T1000 (cell line): ENCODE measurements around the gene SLC38A5.

Experiments
- DNase-seq: peaks from one replicate; lab custom pipeline; 2025; ENCODE audit warnings: mixed read lengths; lab: John Stamatoyannopoulos, UW

SLC38A5 gene

DNA sequence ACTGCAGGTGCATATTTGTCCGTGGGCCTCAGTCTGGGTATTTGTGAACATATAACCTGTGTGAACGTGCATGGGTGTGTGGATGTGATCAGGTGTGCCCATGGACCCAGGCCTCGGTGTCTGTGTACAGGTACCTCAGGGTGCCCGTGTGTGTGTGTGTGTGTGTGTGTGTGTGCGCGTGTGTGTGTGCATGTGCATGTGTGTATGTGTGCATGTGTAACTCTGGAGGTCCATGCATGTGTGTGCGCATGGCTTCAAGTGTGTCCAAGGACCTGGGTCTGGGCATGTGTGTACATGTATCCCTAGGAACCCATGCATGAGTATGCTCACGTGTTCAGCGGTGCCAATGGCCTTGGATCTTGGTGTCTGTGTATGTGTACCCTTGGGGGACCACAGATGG lies 21.7 kb upstream of the SLC38A5 start:
- DNase-seq: no peak

DNA sequence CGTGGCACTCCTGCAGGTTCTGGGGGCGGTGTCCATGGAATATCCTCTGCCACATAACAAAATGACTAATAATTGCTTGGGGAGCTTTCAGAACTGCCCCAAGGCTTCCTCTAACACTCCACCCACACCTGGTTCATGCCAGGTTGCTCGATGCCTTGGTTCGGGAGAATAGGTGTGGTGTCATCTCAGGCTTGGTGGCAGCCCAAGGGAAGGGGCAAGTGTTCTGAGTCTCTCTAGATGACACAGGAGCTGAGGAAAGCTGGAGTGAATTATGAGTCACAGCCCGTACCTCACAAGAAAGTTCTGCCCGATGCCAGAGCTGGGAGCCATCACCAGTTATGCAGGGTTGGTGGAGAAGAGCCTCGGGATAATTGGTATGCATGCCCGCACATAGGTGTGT lies 20.6 kb upstream of the SLC38A5 start:
- no peak for DNase-seq

DNA sequence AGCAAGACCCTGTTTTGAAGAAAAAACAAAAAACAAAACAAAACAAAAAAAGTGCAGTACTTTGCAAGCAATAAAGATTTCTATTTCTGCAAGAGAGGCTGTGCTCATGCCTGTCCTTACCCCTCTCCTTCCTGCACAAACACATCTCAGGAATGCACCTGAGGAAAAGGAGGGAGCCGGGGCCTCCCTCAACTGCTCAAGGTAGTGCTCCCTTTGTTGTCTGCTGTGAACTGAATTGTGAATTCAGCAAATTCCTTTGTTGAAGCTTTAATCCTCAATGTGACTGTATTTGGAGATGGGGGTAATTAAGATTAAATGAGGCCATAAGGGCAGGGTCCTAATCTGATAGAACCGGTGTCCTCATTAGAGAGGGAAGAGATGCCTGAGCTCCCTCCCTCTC lies 19.8 kb upstream of the SLC38A5 start:
- DNase-seq: no peak

DNA sequence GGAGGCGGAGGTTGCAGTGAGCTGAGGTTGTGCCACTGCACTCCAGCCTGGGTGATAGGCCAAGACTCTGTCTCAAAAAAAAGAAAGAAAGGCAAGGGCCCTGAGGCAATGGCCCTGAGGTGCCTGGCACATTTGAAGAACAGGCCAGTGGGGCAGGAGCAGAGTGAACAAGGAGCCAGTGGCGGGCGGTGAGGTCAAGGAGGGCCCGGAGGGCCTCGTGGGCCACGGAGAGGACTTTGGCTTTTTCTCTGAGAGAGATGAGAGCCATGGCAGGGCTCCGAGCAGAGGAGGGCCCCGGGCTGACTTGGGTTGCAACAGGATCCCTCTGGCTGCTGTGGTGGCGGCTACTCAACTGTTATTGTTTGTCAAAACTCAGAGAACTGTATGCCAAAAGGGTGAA lies 19.2 kb upstream of the SLC38A5 start:
- DNase-seq: no peak

DNA sequence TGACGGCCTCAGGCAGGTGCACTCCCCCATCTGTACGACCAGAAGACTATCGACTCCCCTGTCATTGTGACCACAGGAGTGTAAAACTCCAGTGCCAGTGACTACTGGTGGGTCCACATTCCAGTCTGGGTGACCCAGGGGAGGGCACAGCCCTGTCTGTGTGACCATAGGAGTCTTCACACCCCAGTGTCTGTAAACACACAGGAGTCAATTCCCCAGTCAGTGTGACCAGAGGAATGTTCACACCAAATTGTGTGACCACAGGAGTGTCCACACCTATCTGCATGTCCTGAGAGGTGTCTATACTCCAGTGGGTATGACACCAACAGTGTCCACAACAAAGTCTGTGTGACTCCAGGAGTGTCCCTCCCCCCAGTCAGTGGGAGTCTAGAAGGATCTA lies 18.0 kb upstream of the SLC38A5 start:
- DNase-seq: no peak

DNA sequence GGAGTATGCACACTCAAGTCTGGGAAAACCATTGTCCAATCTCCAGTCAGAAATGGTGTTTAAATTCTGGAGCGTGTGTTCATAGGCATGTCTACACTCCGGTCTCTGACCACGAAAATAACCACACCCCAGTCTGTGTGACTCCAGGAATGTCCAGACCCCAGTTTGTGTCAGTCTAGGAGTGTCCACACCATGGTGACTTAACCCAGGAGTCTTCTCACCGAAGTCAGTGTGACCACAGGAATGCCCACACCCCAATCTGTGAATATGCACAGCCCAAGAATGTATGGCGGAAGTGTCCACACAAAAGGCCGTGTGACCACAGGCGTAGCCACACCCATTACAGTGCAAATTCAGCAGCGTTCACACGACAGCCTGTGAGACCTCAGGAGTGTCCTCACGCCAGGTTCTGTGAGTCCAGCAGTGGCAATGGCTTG lies 17.3 kb upstream of the SLC38A5 start:
- DNase-seq: peak; percentile 44

DNA sequence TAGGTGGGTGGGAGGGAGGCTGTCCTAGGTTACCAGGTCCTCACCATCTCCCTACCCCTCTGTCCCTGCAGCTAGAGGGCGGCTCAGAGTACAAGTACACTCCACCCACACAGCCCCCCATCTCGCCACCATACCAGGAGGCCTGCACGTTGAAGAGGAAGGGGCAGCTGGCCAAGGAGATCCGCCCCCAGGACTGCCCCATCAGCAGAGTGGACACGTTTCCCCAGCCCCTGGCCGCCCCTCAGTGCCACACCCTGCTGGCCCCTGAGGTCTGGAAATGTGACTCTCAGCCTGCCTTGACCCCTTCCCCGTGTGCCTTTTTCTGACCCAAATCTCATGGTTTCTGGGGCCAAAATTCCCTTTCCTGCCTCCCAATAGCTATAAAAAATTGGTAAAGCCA lies 12.5 kb upstream of the SLC38A5 start:
- no peak for DNase-seq

DNA sequence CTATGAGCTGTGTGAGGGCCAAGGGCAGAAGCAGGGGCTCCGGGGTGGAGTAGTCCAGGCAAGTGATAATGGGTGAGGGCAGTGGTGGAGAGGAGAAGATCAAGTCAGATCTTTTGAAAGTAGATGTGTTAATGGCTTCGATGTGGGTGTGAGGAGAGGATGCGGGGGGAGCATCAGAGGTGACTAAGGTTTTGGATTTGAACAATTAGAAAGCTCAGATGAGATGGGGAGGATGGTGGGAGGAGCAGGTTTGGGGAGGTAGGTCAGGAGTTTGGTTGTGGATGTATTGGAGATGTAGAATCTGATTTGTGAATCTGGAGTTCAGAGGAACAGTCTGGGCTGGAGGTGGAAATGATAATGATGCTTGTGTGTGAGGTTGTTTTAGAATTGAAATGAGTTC lies 10.5 kb upstream of the SLC38A5 start:
- DNase-seq: no peak

DNA sequence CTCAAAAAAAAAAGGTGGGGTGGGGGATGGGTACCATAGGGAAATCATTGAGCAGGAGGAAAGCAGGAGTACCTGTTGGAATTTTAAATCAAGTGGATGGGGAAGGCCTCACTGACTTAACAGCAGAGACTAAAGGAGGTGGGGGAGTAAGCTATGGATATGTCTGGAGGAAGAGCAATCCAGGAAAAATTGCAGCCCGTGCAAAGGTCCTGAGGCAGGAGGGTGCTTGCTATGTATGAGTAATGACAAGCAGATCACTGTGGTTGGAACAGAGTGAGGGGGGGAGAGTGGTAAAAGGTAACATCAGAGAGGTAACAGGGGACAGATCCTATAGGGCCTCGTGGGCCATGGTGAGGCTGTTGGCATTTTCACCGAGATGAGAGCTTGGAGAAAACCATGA lies 10.1 kb upstream of the SLC38A5 start:
- no peak for DNase-seq

DNA sequence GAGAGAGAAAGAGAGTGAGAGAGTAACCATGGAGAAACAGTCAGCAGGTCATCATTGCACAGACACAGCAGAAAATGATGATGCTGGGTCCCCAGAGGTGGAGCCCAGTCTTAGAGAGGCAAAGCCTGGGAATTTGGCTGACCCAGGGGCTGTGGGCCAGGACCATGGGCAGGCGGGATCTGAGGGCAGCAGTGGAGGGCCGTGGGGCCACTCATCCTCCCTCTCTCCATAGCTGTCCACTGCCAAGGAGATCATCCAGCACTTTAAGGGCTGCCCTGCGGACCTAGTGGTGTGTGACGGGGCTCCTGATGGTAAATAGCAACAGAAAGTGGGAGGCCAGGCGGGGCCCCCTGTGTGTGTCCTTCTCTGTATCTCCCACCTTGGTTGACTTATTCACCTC lies 8.7 kb upstream of the SLC38A5 start:
- no peak for DNase-seq

DNA sequence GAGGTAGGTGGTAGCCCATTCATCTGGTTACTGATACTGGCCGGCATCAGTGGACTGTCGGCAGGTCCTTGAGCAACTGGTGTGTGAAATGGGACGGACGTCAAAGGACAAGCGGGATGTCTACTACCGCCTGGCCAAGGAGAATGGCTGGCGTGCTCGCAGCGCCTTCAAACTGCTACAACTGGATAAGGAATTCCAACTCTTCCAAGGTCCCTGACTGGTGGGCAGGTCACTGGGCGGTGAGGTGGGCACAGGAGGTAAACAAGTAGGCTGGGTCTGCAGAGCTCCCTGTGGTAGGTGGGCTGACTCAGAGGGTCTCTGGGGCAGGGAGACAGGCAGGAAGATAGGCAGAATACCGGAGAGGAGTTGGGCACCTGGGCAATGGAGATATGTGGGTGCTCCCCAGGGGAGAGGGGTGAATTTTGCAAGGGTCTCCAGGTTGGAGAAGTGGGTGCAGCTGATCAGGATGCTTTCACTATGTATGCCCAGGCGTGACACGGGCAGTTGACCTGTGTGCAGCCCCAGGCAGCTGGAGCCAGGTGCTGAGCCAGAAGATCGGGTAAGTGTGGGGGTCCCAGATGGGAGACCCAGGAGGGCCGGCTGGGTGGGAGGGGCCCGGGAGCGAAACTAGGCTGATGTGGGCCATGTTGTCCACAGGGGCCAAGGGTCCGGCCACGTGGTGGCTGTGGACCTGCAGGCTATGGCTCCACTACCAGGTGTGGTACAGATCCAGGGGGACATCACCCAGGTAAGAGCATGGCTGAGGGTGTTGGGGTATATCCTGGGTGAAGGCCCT lies 8.1 kb upstream of the SLC38A5 start:
- no peak for DNase-seq

DNA sequence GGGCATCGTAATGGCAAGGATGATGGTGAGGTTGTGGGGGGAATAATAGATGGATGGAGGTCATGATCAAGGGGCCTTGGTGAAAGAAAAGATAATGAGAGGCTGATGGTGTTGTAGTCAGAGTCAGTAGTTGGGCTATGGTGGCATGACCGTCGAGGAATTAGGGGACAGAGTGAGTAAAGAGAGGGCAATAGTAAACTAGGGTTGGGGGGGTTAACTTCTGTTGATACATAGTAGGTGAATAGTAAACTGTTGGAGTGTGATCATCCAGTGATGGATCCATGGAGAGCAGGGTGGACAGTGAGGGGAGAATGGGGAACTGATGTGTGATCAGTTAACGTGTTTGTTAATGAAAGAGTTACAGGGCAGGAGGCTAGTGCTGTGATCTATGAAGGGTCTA lies 6.9 kb upstream of the SLC38A5 start:
- DNase-seq: no peak

DNA sequence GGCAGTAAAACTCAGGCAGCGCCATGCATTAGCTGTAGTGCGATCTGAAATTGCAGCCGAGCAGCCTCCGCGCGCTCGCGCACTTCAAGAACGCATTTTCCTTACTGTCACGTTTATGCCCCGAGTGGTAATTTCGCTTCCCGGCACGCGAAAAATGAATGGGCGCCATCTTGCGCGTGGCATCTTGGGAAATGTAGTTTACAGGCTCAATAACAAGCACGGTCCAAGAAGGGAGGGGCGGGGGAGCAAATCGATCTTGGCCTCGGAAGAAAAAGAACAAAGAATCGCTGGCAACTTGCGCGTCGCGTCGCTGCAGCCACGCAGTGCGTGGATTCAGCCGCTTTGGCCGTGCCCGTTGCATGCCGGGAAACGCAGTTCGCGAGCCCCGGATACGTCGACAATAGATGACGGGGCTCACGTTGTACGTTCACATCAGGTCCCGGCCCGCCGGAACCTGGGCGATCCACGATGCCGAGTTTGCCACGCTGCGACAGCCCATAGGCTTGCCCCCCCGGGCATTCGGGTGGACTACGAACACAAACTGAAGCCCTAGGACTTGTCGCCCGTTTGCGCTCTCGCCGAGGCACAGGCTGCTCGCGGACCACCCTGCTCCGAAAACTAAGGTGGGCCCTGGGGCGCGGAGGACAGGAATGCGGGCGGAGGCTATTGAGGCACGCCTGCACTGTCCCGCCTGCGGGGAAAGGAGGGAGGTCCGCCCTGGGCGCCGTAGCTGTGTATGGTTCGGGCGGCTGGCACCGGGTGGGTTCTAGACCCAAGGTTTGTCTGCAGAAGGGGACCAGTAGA lies 5.9 kb upstream of the SLC38A5 start, which contains the start of gene FTSJ1:
TSS of gene FTSJ1 (plus strand) at position 426 of the 804 bp plus-strand sequence. CDS start 1,849 bp downstream, outside the sequence.
- peak; percentile 91 for DNase-seq

DNA sequence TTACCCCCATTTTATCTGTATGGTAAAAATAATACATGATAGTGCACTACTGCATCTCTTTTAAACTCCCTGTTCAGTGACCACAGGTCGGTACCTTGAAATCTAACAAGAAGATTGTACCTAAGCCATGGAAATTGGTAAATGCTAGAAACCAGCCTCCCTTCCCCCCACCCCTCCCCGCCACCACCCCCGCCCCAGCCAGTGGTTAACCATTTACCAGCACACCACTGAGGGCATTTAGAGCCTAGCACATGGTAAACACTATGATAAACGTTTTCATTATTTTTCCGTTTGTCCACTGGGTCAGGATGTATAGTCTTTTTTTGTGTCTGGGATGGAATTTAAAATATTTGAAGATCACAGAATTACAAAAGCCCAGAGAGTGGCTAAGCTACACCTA lies 5.2 kb upstream of the SLC38A5 start:
- no peak for DNase-seq

DNA sequence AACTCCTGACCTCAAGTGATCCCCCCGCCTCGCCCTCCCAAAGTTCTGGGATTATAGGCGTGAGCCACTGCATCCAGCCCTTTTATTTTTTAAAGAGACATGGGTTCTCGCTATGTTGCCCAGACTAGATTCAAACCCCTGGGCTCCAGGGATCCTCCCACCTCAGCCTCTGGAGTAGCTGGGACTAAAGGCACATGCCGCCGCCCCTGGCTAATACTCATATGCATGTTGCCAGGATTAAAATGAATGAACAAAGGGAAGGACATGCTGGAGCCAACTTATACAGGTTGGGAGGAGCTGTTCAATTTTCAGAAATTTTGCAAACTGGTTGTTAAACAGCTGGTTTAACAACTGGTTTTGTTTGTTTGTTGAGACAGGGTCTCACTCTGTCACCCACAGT lies 4.5 kb upstream of the SLC38A5 start:
- DNase-seq: no peak

DNA sequence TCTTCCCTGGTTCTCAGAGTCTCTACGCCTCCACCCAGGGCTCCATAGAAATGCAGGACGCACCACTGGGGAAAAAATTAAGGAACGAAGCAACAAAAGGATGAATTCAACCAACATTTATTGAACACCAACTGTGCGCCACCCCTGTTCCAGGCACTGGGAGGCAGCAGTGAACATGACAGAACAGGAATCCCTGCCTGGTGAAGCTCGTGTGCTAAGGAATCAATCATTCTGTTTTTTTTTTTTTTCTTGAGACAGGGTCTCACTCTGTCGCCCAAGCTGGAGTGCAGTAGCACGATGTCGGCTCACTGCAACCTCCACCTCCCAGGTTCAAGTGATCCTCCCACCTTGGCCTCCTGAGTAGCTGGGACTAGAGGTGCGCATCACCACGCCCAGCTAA lies 4.1 kb upstream of the SLC38A5 start:
- DNase-seq: no peak

DNA sequence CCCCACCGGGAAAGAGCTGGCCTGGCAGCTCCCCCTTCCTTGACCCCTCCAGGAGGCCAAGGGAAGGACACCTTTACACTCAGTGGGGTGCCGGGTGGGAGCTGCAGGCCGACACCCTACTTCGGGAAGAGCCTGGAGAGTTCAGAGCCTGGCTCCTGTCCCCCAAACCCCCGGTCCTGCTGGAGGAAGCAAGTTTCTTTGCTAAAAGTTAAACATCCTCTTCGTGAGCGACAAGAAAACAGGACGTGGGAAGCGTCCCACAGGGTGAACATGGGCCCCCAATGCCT lies 3.6 kb upstream of the SLC38A5 start:
- DNase-seq: no peak

DNA sequence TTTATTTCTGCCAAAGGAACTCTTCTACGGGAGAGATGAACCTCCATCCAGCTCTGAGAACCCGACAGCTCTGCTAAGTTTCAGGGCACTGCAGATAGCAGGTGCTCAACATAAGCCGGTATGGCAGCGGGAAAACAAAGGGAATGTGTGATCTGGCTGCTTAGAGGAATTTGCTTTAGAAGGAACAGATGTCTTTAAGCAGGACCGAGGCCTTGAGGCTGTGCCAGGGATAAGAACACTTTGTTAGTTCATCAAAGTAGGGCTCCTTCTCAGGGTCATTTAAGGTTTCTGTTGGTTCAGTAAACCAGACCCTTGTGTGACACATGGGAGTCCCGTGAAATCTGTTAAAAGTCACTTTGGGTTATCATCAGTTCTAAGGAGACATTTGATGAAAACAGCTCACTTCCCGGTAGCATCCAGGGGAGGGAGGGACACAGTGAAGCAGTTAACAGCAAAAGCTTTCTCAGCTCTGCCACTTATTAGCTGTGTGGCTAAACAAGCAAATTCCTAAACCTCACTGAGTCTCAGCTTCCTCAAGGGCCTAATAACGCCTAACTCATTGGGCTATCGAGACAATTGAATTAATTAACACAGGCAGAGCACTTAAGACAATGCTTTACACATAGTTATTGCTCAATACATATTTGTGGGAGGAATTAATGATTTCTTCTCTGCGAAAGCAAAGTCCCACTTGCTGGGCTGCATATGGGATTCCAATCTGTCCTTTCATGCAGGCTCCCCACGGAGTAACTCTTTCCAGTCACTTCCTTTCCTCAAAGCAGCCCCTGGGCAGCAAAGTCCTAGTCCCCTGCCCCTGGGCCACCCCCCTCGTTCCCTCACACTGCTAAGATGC lies 3.0 kb upstream of the SLC38A5 start:
- DNase-seq: no peak

DNA sequence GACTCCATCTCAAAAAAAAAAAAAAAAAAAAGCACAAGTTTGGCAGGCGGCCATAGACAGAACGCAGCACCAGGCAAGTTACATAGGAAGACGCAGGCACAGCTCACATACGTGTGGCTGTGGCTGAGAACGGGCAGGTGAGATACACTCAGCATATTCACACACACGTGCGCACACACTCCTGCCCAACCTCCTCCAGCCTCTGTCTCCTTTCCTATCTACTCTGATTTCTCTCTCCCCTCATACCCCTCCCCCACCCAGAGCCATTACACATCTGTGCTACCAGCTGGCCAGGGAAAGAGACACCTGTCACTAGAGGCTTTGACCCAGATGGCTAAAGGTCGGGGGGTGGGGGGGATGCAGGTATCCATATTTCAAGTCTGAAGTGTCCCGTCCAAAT lies 2.2 kb upstream of the SLC38A5 start:
- DNase-seq: no peak

DNA sequence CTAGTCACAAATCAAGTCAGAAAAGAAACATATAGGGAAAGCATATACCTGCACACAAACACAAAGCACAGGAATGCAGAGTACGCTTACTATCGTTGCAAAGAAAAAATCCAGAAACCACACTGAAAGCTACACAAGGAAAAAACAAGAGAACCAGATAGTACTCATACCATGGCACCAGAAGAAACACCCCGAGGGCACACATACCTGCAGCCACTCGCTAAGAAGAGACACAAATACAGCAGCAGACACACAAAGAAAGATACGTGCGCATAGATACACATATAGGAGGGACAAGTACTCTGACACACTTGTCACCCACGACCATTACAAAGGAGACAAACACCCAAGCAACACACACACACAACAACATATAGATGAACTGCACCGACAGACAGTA lies 1.4 kb upstream of the SLC38A5 start:
- no peak for DNase-seq

DNA sequence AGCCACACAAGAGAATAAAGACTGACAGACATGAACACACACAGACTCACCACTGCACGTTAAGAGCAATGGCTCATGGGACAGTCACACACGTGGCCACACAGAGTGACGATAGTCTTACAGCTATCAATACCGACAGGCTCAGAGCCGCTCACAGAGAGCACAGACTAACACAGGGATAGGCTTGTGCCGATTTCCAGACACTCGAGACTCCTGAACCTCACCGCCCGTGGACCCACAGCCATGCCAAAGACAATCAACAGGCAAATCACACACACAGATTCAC lies 716 bp upstream of the SLC38A5 start:
- no peak for DNase-seq

DNA sequence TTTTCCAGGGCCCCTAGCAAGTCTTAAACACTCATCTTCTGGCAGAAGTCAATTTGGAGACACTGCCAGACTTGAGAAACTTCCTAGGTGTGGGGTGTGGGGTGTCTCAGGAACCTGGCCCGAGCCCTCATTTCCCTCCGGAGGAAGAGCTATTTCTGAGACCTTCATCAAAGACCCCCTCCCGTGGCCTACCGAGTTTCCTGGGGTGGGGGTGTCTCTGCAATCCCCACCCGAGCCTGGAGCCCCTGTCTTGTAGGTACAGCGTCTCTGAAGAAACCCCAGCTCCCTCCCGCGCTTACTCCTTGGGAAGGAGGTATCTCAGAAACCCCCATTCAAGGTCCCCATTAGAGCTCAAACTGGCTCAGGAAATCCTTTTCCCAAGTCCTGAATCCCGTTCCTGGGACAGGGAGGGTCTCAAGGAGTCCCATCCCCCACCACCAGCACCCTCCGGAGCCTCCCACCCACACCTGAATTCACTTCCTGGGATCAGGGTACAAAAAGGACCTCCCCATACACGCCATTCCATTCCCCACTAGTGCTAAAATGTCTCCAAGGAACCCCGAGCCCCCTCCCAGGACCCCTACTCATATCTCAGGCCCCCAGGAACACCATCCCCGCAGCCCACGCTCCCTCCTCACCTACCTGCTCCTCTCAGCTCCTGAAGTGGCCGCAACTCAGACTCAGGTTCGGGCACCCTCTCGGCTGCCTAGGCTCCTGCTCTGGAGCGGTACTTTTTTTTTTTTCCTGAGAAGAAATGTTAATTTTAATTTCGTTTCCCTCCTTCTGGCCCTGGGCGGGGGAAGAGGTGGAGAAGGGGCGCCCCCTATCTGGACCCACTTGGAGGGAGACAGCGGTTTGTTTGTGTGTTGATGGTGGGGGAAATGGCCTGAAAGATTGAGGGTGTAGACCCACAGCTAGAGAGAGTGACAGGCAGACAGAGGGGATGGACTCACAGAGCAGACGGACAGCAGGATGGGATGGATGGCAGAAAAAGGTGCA lies 1.1 kb downstream of the SLC38A5 start:
- no peak for DNase-seq
